Panc1 (cell line): ENCODE results near the gene HSPD1. TPM values are rescaled to one million over a fixed set of nuclear protein-coding genes. Genes with fewer than 3 reads are reported as not detected.

Source experiments
- ATAC-seq: fragments of 200-7000 bp; cut with Tn5 transposase; 2 replicates; pipeline ENCODE4 v1.9.1; 2020; ENCODE audit warnings: mild to moderate bottlenecking, moderate library complexity
- BruUV-seq: library from RNA; stranded (reverse); fragments of 400-500 nt; replicated peaks from 2 replicates; lab custom pipeline; 2021; lab: Mats Ljungman, UMichigan
- CTCF ChIA-PET: fragments of 300-600 bp; sonication (Branson Sonifier 250); formaldehyde crosslinking; loops from one replicate; lab custom pipeline; 2022; ENCODE audit warnings: antibody characterized with exemption; lab: Charles Lee
- POLR2A ChIA-PET: fragments of 300-600 bp; sonication (Branson Sonifier 250); formaldehyde crosslinking; loops from one replicate; lab custom pipeline; 2022; ENCODE audit warnings: antibody characterized with exemption; lab: Charles Lee
- DNase-seq: peaks from one replicate; pipeline ENCODE4 v3.0.0-alpha.2; 2010; ENCODE audit warnings: low read depth, low spot score
- H3K27ac ChIP-seq: 2 replicates; pipeline ENCODE4 v1.5.1; 2011; ENCODE audit warnings: mild to moderate bottlenecking, low read length, inconsistent platforms
- H3K27me3 ChIP-seq: fragments of 200-500 bp; sonication (Bioruptor generic); 2 replicates; pipeline ENCODE4 v1.6.0; 2014; ENCODE audit warnings: low read length, inconsistent platforms; ENCODE audit not compliant: control insufficient read depth, insufficient read depth
- H3K36me3 ChIP-seq: fragments of 200-500 bp; sonication (Bioruptor generic); 2 replicates; pipeline ENCODE4 v1.5.1; 2014; ENCODE audit warnings: inconsistent platforms, mild to moderate bottlenecking, low read length, moderate library complexity; ENCODE audit not compliant: control insufficient read depth, insufficient read depth
- H3K4me1 ChIP-seq: 2 replicates; pipeline ENCODE4 v1.5.1; 2011; ENCODE audit warnings: inconsistent platforms, mild to moderate bottlenecking, low read length, moderate library complexity; ENCODE audit not compliant: control insufficient read depth, insufficient read depth
- H3K4me3 ChIP-seq, 2 experiments: 2 replicates each; pipeline ENCODE4 v1.5.1; 2011 to 2012; ENCODE audit warnings: low read depth in 2 of 2, low read length in 2 of 2, mild to moderate bottlenecking in 2 of 2, inconsistent platforms in 1 of 2, moderate library complexity in 1 of 2
- H3K9me3 ChIP-seq: fragments of 200-500 bp; sonication (Bioruptor generic); 2 replicates; pipeline ENCODE4 v1.5.1; 2014; ENCODE audit warnings: low read depth, mild to moderate bottlenecking, inconsistent platforms, low read length, moderate library complexity; ENCODE audit not compliant: control insufficient read depth, insufficient read depth
- POLR2AphosphoS5 ChIP-seq: IDR thresholded peaks from 2 replicates; pipeline ENCODE4 v1.6.1; 2012; ENCODE audit warnings: mild to moderate bottlenecking, low read depth, low read length, moderate library complexity
- SIN3A ChIP-seq: IDR thresholded peaks from 2 replicates; pipeline ENCODE4 v1.6.1; 2012; ENCODE audit warnings: low read depth, mild to moderate bottlenecking, low read length, moderate library complexity, borderline replicate concordance; ENCODE audit not compliant: insufficient read depth
- TCF7L2 ChIP-seq: IDR thresholded peaks from 2 replicates; pipeline ENCODE4 v1.6.1; 2011; ENCODE audit warnings: mild to moderate bottlenecking, low read depth, low read length, inconsistent platforms
- in situ Hi-C: cut with HindIII; loops from 2 replicates; pipeline ENCODE4 v1.10.0; 2016; ENCODE audit warnings: low sequenced_read_pairs, low pct_unique_long_range_greater_than_20kb
- intact Hi-C: fragments of 100-400 bp; cut with micrococcal nuclease; formaldehyde crosslinking; loops from one replicate; pipeline ENCODE4 v1.10.0; 2022; ENCODE audit not compliant: unreplicated experiment
- total RNA-seq: library from RNA; stranded (reverse); gene quantifications from one replicate; pipeline ENCODE4 v1.2.1, GENCODE V29; 2021; ENCODE audit not compliant: unreplicated experiment
- TF ChIP-seq, protein P1 (sequence below): fragments of 450-650 bp; IDR thresholded peaks from 2 replicates; pipeline ENCODE4 v1.5.1; 2017; ENCODE audit warnings: mild to moderate bottlenecking
- TF ChIP-seq, protein P2 (sequence below), 2 experiments: IDR thresholded peaks; 2 replicates each; pipeline ENCODE4 v1.6.1; 2011 to 2012; ENCODE audit warnings: low read depth in 2 of 2, control low read depth in 1 of 2, low read length in 1 of 2, mild to moderate bottlenecking in 1 of 2, moderate library complexity in 1 of 2; ENCODE audit not compliant: insufficient read depth in 1 of 2

Gene HSPD1
- total RNA-seq, 1 experiment from 2014 or later = 553 TPM

DNA sequence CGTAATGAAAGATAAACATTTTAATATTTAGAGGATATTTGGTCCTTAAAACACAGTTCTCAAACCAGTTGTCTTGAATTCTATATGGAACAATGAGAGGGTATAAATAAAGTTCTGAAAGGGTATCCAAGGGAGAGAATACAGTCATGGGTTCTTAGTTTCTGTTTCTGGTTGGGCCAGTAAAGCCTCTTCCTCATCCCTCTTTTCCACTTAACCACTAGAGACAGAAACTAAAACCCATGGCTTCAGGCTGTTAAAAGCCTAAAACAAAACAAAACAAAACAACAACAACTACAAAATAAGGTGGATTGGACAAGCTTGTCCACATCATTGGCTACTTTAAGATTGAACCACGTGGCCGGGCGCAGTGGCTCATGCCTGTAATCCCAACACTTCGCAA lies 27.5 kb downstream of the HSPD1 start:
- ChIA-PET POLR2A (no interaction called here), CTCF (no interaction called here)
- H3K27me3 ChIP-seq = no peaks in the 10 kb centered on the region
- no peak for DNase-seq
- no TSS peak for BruUV-seq
- no peaks in the 10 kb centered on the region for H3K4me1 ChIP-seq
- H3K9me3 ChIP-seq = no peaks in the 10 kb centered on the region
- TF ChIP-seq, protein P1, sequence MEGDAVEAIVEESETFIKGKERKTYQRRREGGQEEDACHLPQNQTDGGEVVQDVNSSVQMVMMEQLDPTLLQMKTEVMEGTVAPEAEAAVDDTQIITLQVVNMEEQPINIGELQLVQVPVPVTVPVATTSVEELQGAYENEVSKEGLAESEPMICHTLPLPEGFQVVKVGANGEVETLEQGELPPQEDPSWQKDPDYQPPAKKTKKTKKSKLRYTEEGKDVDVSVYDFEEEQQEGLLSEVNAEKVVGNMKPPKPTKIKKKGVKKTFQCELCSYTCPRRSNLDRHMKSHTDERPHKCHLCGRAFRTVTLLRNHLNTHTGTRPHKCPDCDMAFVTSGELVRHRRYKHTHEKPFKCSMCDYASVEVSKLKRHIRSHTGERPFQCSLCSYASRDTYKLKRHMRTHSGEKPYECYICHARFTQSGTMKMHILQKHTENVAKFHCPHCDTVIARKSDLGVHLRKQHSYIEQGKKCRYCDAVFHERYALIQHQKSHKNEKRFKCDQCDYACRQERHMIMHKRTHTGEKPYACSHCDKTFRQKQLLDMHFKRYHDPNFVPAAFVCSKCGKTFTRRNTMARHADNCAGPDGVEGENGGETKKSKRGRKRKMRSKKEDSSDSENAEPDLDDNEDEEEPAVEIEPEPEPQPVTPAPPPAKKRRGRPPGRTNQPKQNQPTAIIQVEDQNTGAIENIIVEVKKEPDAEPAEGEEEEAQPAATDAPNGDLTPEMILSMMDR = no peak
- TF ChIP-seq SIN3A (no peak), TCF7L2 (no peak), POLR2AphosphoS5 (no peak)
- intact Hi-C loops (no loop called here), in situ Hi-C loops (no loop called here)
- peaks cover 22% of the 10 kb centered on the region for H3K36me3 ChIP-seq
- no peak for ATAC-seq
- H3K4me3 ChIP-seq = no peak overlapping the region
- no peak overlapping the region for H3K27ac ChIP-seq

DNA sequence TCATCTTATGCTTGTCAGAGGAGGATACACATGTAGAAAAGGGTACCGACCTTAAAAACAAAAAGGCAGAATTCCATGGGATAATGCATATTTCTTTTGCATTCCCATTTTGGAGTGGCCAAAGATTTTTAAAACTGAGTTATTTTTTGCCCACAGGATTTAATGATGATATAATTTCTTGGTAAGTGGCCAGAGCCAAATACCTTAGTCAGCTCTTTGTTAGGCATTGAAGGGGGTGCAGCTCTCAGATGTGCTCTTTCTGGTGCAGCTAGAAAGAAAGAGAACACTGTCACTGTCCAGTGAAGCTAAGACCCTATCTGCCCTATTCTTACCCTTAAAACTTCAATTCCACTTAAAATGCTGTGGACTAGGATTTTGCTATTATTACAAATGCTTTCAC lies 35.5 kb downstream of the HSPD1 start:
- ATAC-seq = no peak
- ChIA-PET CTCF (no interaction called here), POLR2A (interaction anchor here (0.6 kb wide), 3 partner anchors 279 to 616 kb away, joined by 5 to 14 read pairs (median 6); no protein-coding TSS in a partner anchor)
- Histone ChIP-seq H3K36me3 (peaks cover 19% of the 10 kb centered on the region; the same call in 1 of the 2 replicates), H3K27ac (no peak overlapping the region), H3K4me1 (no peaks in the 10 kb centered on the region), H3K27me3 (no peaks in the 10 kb centered on the region), H3K4me3 (no peak overlapping the region), H3K9me3 (no peaks in the 10 kb centered on the region)
- BruUV-seq = no TSS peak
- in situ Hi-C loops (no loop called here), intact Hi-C loops (no loop called here)
- TF ChIP-seq SIN3A (no peak), POLR2AphosphoS5 (no peak), TCF7L2 (no peak)
- TF ChIP-seq, protein P2, sequence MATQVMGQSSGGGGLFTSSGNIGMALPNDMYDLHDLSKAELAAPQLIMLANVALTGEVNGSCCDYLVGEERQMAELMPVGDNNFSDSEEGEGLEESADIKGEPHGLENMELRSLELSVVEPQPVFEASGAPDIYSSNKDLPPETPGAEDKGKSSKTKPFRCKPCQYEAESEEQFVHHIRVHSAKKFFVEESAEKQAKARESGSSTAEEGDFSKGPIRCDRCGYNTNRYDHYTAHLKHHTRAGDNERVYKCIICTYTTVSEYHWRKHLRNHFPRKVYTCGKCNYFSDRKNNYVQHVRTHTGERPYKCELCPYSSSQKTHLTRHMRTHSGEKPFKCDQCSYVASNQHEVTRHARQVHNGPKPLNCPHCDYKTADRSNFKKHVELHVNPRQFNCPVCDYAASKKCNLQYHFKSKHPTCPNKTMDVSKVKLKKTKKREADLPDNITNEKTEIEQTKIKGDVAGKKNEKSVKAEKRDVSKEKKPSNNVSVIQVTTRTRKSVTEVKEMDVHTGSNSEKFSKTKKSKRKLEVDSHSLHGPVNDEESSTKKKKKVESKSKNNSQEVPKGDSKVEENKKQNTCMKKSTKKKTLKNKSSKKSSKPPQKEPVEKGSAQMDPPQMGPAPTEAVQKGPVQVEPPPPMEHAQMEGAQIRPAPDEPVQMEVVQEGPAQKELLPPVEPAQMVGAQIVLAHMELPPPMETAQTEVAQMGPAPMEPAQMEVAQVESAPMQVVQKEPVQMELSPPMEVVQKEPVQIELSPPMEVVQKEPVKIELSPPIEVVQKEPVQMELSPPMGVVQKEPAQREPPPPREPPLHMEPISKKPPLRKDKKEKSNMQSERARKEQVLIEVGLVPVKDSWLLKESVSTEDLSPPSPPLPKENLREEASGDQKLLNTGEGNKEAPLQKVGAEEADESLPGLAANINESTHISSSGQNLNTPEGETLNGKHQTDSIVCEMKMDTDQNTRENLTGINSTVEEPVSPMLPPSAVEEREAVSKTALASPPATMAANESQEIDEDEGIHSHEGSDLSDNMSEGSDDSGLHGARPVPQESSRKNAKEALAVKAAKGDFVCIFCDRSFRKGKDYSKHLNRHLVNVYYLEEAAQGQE (IDR thresholded peaks at IDR 0.05; ENCODE audit: insufficient read depth in 1 of 2, low read depth in 2 of 2, low read length in 1 of 2) = no peak
- TF ChIP-seq, protein P1 = no peak
- DNase-seq = no peak
